HepG2 (cell line): ENCODE data around the gene ZNF595. TPM values are rescaled to one million over a fixed set of nuclear protein-coding genes. Genes with fewer than 3 reads are reported as not detected.
"Not testable (repeated sequence)": the region's sequence is repeated elsewhere in the genome, so short reads cannot be mapped to it uniquely, and the experiment has no call there.

Experiments used
- ATAC-seq: fragments of 200-7000 bp; cut with Tn5 transposase; 3 replicates; pipeline ENCODE4 v1.9.1; 2020; ENCODE audit warnings: mild to moderate bottlenecking, moderate library complexity
- Bru-seq: library from RNA; stranded (reverse); fragments of 400-500 nt; gene quantifications from one replicate; lab custom pipeline; 2021; lab: Mats Ljungman, UMichigan
- BruChase-seq, 2 experiments: library from RNA; stranded (reverse); fragments of 400-500 nt; gene quantifications; one replicate each; lab custom pipeline; 2021; lab: Mats Ljungman, UMichigan
- BruUV-seq: library from RNA; stranded (reverse); fragments of 400-500 nt; replicated peaks from 2 replicates; lab custom pipeline; 2021; lab: Mats Ljungman, UMichigan
- CTCF ChIA-PET: fragments of 300-600 bp; formaldehyde crosslinking; extraction: SDS; loops from one replicate; lab custom pipeline; 2021; ENCODE audit warnings: low total read pairs, inconsistent platforms, low intra/inter-chr PET ratio; lab: Yijun Ruan, JAX
- POLR2A ChIA-PET: fragments of 350-600 bp; sonication (Branson Sonifier 250); formaldehyde crosslinking; loops from one replicate; lab custom pipeline; 2020; ENCODE audit warnings: antibody characterized with exemption, inconsistent platforms; lab: Yijun Ruan, JAX
- DNase-seq: peaks from one replicate; pipeline ENCODE4 v3.0.0-alpha.2; 2015; ENCODE audit warnings: low spot score
- FAIRE-seq: peaks from 3 replicates; lab custom pipeline; 2011; peaks lifted over from hg19 to GRCh38; lab: Jason Lieb, UNC
- H2AFZ ChIP-seq: one replicate; pipeline ENCODE4 v1.6.1; 2011; ENCODE audit warnings: low read length, inconsistent platforms
- H3K27ac ChIP-seq: fragments of 300-600 bp; 3 replicates; pipeline ENCODE4 v1.8.0; 2011; ENCODE audit warnings: mixed run types, mild to moderate bottlenecking, mixed read lengths, low read length, inconsistent platforms; ENCODE audit not compliant: insufficient read depth; ENCODE audit errors: extremely low read length
- H3K27me3 ChIP-seq, 2 experiments: fragments of 200-600 bp in 1 of 2; 2 replicates in 1 of 2; 3 replicates in 1 of 2; pipeline versions ENCODE4 v1.6.0 to v1.8.0; 2011; ENCODE audit warnings: low read length in 2 of 2, mild to moderate bottlenecking in 2 of 2, moderate library complexity in 2 of 2, inconsistent platforms in 1 of 2; ENCODE audit not compliant: insufficient read depth in 2 of 2, control insufficient read depth in 1 of 2
- H3K36me3 ChIP-seq, 2 experiments: fragments of 200-600 bp in 1 of 2; replicated peaks in 1 of 2; 2 replicates in 1 of 2; 3 replicates in 1 of 2; pipeline versions ENCODE4 v1.5.1 to v1.8.0; 2011; ENCODE audit warnings: low read length in 2 of 2, inconsistent platforms in 1 of 2; ENCODE audit not compliant: insufficient read depth in 2 of 2, control insufficient read depth in 1 of 2
- H3K4me1 ChIP-seq: 2 replicates; pipeline ENCODE4 v1.5.1; 2012; ENCODE audit warnings: low read length, inconsistent platforms; ENCODE audit not compliant: insufficient read depth
- H3K4me2 ChIP-seq: 2 replicates; pipeline ENCODE4 v1.6.0; 2011; ENCODE audit warnings: low read depth, low read length, inconsistent platforms
- H3K4me3 ChIP-seq, 3 experiments: fragments of 200-600 bp in 1 of 3; sonication (generic), shearing (Covaris generic) in 1 of 3; replicated peaks in 1 of 3; 2 replicates each; pipeline ENCODE4 v1.5.1; 2011 to 2016; ENCODE audit warnings: low read length in 3 of 3, inconsistent platforms in 2 of 3, low read depth in 2 of 3, mild to moderate bottlenecking in 2 of 3, control low read depth in 1 of 3, mixed read lengths in 1 of 3; ENCODE audit not compliant: insufficient read depth in 1 of 3
- H3K79me2 ChIP-seq: one replicate; pipeline ENCODE4 v1.6.1; 2011; ENCODE audit warnings: low read length, inconsistent platforms; ENCODE audit not compliant: insufficient read depth
- H3K9ac ChIP-seq: 2 replicates; pipeline ENCODE4 v1.6.0; 2011; ENCODE audit warnings: mild to moderate bottlenecking, low read depth, low read length, inconsistent platforms; ENCODE audit not compliant: insufficient read depth
- H3K9me3 ChIP-seq: 2 replicates; pipeline ENCODE4 v1.5.1; 2012; ENCODE audit warnings: mild to moderate bottlenecking, low read length
- H4K20me1 ChIP-seq: 2 replicates; pipeline ENCODE4 v1.6.0; 2011; ENCODE audit warnings: inconsistent platforms, mild to moderate bottlenecking, low read length, moderate library complexity; ENCODE audit not compliant: insufficient read depth
- WGBS: methylation state at CpG from one replicate; pipeline ENCODE4 v1.1.6; 2017; ENCODE audit warnings: low lambda C conversion rate; 5-methylcytosine and 5-hydroxymethylcytosine counted together
- in situ Hi-C: cut with HindIII; loops from 2 replicates; pipeline ENCODE4 v1.10.0; 2017; ENCODE audit warnings: low pct_unique_long_range_greater_than_20kb; ENCODE audit not compliant: extremely low pct_ligation_motif_present
- intact Hi-C: fragments of 100-400 bp; cut with micrococcal nuclease; formaldehyde crosslinking; loops from one replicate; pipeline ENCODE4 v1.10.0; 2022; ENCODE audit not compliant: unreplicated experiment
- long read RNA-seq, 2 experiments: library from RNA in 1 of 2; library from polyadenylated mRNA in 1 of 2; stranded (forward) in 1 of 2; unstranded in 1 of 2; transcript quantifications; one replicate each; pipeline ENCODE4 v2.0.0, GENCODE V29; 2019 to 2022
- polyA minus RNA-seq, 3 experiments: library from RNA; depleted of rRNA, polyadenylated mRNA; stranded (reverse); fragments of >200 nt; gene quantifications; 2 replicates each; pipeline ENCODE4 v1.2.3, GENCODE V29; 2011; ENCODE audit warnings: low replicate concordance in 1 of 3
- polyA plus RNA-seq, 8 experiments: library from polyadenylated mRNA; depleted of rRNA in 3 of 8; stranded (reverse) in 7 of 8; unstranded in 1 of 8; fragments of >200 nt; fragmentation: Illumina TruSeq in 4 of 8; extraction: Trizol in 4 of 8; gene quantifications; 2 replicates each; pipeline versions ENCODE4 v1.2.1 to v1.2.3, GENCODE V29; 2011 to 2016; ENCODE audit warnings: low read depth in 4 of 8, missing spikeins in 1 of 8, mixed read lengths in 1 of 8; ENCODE audit not compliant: insufficient read depth in 1 of 8
- total RNA-seq, 5 experiments: library from RNA; depleted of rRNA; stranded (reverse); fragments of >200 nt; fragmentation: Illumina TruSeq; extraction: Trizol; gene quantifications; 2 replicates each; pipeline ENCODE4 v1.2.3, GENCODE V29; 2016; ENCODE audit warnings: low read depth in 1 of 5

ZNF595 gene
- total RNA-seq (2016; rRNA removed; fragmentation: Illumina TruSeq; extraction: Trizol) (not detected in 2 replicates), polyA plus RNA-seq (2011; rRNA removed) (0.09 TPM in 1 of 2 replicates, not detected in the other), polyA minus RNA-seq (2011; rRNA and poly(A)+ RNA removed; ENCODE audit: low replicate concordance) (0.18 and 0.19 TPM in 2 replicates), Bru-seq, nascent RNA (percentile 8 among the genes with signal in this experiment), BruChase-seq, experiment 1, labeled RNA remaining after a 6-hour chase (percentile 13 among the genes with signal in this experiment), BruChase-seq, experiment 2, labeled RNA remaining after a 2-hour chase (percentile 13 among the genes with signal in this experiment)
- total RNA-seq (2016; cell fraction: cytosol; rRNA removed; fragmentation: Illumina TruSeq; extraction: Trizol; ENCODE audit: low read depth): not detected in 2 replicates
- total RNA-seq (2016; cell fraction: insoluble cytoplasmic fraction; rRNA removed; fragmentation: Illumina TruSeq; extraction: Trizol): 0.15 TPM in 1 of 2 replicates, not detected in the other
- total RNA-seq (2016; cell fraction: membrane; rRNA removed; fragmentation: Illumina TruSeq; extraction: Trizol): not detected in 2 replicates
- total RNA-seq (2016; cell fraction: nucleus; rRNA removed; fragmentation: Illumina TruSeq; extraction: Trizol): not detected in 2 replicates
- polyA plus RNA-seq (2011; cell fraction: cytosol; rRNA removed): 0.05 TPM in 1 of 2 replicates, not detected in the other
- polyA plus RNA-seq (2011; cell fraction: nucleus; rRNA removed): not detected in 2 replicates
- polyA plus RNA-seq (2012): not detected in 2 replicates
- polyA plus RNA-seq (2016; cell fraction: cytosol; fragmentation: Illumina TruSeq; extraction: Trizol; ENCODE audit: low read depth): not detected in 2 replicates
- not detected in 2 replicates for polyA plus RNA-seq (2016; cell fraction: insoluble cytoplasmic fraction; fragmentation: Illumina TruSeq; extraction: Trizol; ENCODE audit: low read depth)
- not detected in 2 replicates for polyA plus RNA-seq (2016; cell fraction: membrane; fragmentation: Illumina TruSeq; extraction: Trizol; ENCODE audit: low read depth)
- polyA plus RNA-seq (2016; cell fraction: nucleus; fragmentation: Illumina TruSeq; extraction: Trizol; ENCODE audit: insufficient read depth, low read depth): not detected in 2 replicates
- polyA minus RNA-seq (2011; cell fraction: cytosol; rRNA and poly(A)+ RNA removed): not detected in 2 replicates
- not detected in 2 replicates for polyA minus RNA-seq (2011; cell fraction: nucleus; rRNA and poly(A)+ RNA removed)
- long read RNA-seq, experiment 1: 0 reads
- long read RNA-seq, experiment 2: 0 reads

GRCh38 chr4:52804-53479 lies at the start of gene ZNF595:
Gene ZNF595, plus strand, starts transcription at chr4:53321. Its CDS starts 168 bp downstream, at chr4:53489.
- H3K4me3 ChIP-seq, H3K9ac ChIP-seq, POLR2A ChIA-PET: not testable (repeated sequence)

More at GRCh38 chr4:52804-53479, at the start of gene ZNF595:
- CTCF ChIA-PET, H2AFZ ChIP-seq, H3K9me3 ChIP-seq, H3K79me2 ChIP-seq, H3K4me2 ChIP-seq, DNase-seq, BruUV-seq, intact Hi-C loops, FAIRE-seq, H3K4me1 ChIP-seq, in situ Hi-C loops, H3K36me3 ChIP-seq, H4K20me1 ChIP-seq, H3K27me3 ChIP-seq, H3K27ac ChIP-seq: not testable (repeated sequence)
- WGBS: 63% methylated on average over 23 of the region's 29 CpGs
- ATAC-seq: peak; percentile 52
